HG03442 (cell line): ENCODE results near the gene PPP4R3A.
"Not testable (repeated sequence)": the region's sequence is repeated elsewhere in the genome, so short reads cannot be mapped to it uniquely, and the experiment has no call there.

Experiments used
- ATAC-seq: cut with Tn5 transposase; IDR thresholded peaks from one replicate; pipeline ENCODE4 v1.9.1; 2021; ENCODE audit warnings: mild to moderate bottlenecking, moderate library complexity; ENCODE audit not compliant: unreplicated experiment

Gene PPP4R3A

GRCh38 chr14:91410771-91411536 lies 99.2 kb downstream of the PPP4R3A start:
- ATAC-seq: no peak

- no peak for ATAC-seq
These were observed 100.0 kb downstream of the PPP4R3A start for GRCh38 chr14:91409928-91410718.

GRCh38 chr14:91409240-91409639 lies 100.9 kb downstream of the PPP4R3A start:
- ATAC-seq: not testable (repeated sequence)
